ENCODE data around the gene PRDM13. TPM values are rescaled to one million over a fixed set of nuclear protein-coding genes. Genes with fewer than 3 reads are reported as not detected.
"Not testable (repeated sequence)": the region's sequence is repeated elsewhere in the genome, so short reads cannot be mapped to it uniquely, and the experiment has no call there.

The PRDM13 gene
- polyA plus RNA-seq, 3 donors from 2014 or later, result not detected

DNA sequence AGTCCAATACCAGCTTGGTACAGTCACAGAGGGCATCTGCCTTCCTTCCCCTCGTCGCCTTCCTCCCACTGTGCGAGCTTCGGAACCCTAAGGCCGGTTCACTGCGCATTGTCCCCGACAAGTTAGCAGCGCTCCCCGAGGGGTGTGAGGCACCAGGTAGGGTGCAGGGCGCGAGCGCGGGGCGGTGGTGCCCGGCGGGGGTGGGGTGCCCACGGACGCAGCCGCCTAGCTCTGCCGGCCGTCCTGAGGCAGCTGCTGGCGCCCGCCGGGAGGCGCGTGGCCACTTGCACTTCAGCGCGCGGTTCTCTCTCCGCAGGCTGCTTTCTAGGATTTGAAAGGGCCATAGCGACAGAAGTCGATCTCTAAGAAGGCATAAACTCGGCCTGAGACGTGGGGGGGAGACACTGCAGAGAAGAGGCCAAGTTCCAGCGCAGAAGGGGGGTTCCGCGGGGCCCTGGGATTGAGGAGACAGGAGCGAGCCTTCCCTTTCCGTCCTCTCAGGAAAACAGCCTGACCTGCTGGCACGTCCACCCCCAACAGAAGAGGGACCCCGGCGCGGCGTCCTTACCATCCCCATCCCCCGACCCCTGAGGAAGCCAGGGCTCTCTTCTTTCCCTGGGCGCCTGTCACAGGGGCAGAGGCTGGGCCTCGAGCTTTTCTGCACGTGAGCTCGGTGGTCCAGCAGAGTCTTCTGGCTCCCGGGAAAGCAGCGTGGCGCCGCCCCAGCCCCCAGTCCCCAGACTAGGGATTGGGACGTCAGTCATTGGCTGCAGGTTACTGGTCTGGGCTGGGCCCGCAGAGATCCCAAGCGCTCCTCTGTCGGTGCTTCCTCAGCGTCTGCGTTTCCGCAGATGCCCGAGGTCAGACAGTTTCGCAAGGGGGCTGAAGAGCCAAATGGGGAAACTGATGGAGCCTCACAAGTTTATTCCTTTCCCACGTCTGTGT lies 15.6 kb upstream of the PRDM13 start:
- Mint-ChIP-seq H3K4me1 (peaks cover 16 to 29% of the 10 kb centered on the region in 2 donors), H3K36me3 (no peaks in the 10 kb centered on the region), H3K27ac (no peak overlapping the region), H3K4me3 (no peak overlapping the region), H3K27me3 (ENCODE audit: low read depth in 3 of 3) (peaks cover 19 to 47% (median 28%) of the 10 kb centered on the region in 3 donors), H3K9me3 (peaks cover 0 to 6% (median under 1%) of the 10 kb centered on the region in 6 donors)
- no peak for DNase-seq

- H3K36me3 Mint-ChIP-seq, result no peaks in the 10 kb centered on the region
- H3K27ac Mint-ChIP-seq, result no peak overlapping the region
- H3K4me3 Mint-ChIP-seq, result peak overlapping the region in 1 of 5 donors; percentile 19
- peaks cover 16 to 29% of the 10 kb centered on the region in 2 donors for H3K4me1 Mint-ChIP-seq
- peaks cover 0 to 6% (median under 1%) of the 10 kb centered on the region in 6 donors for H3K9me3 Mint-ChIP-seq
- no peak for DNase-seq
- peaks cover 16 to 49% (median 33%) of the 10 kb centered on the region in 3 donors for H3K27me3 Mint-ChIP-seq (ENCODE audit: low read depth in 3 of 3)
Observed at GRCh38 chr6:99591673-99592364, 14.8 kb upstream of the PRDM13 start.

GRCh38 chr6:99592900-99593299 lies 13.7 kb upstream of the PRDM13 start:
- no peak for DNase-seq
- no peaks in the 10 kb centered on the region for H3K36me3 Mint-ChIP-seq
- H3K27me3 Mint-ChIP-seq (ENCODE audit: low read depth in 3 of 3), result peaks cover 14 to 56% (median 36%) of the 10 kb centered on the region in 3 donors
- H3K4me3 Mint-ChIP-seq, result no peak overlapping the region
- H3K27ac Mint-ChIP-seq, result no peak overlapping the region
- H3K9me3 Mint-ChIP-seq, result peaks cover 0 to 6% (median under 1%) of the 10 kb centered on the region in 6 donors
- peaks cover 16 to 29% of the 10 kb centered on the region in 2 donors for H3K4me1 Mint-ChIP-seq

DNA sequence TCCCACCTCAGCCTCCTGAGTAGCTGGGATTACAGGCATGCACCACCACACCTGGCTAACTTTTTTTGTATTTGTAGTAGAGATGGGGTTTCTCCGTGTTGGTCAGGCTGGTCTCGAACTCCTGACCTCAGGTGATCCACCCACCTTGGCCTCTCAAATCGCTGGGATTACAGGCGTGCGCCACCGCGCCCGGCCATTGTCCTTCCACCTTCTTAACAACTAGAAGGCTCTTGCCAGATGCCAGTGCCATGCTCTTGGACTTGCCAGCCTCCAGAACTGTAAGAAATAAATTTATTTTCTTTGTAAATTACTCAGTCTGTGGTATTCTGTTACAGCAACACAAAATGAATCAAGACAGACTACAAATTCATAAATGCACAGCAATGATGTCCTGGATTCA lies 11.9 kb upstream of the PRDM13 start:
- not testable (repeated sequence) for H3K9me3 Mint-ChIP-seq, H3K4me3 Mint-ChIP-seq, H3K27ac Mint-ChIP-seq, DNase-seq, H3K36me3 Mint-ChIP-seq
- H3K27me3 Mint-ChIP-seq (ENCODE audit: low read depth in 3 of 3), result peaks cover 12 to 58% (median 33%) of the 10 kb centered on the region in 3 donors
- peaks cover 6 to 14% of the 10 kb centered on the region in 2 donors for H3K4me1 Mint-ChIP-seq

DNA sequence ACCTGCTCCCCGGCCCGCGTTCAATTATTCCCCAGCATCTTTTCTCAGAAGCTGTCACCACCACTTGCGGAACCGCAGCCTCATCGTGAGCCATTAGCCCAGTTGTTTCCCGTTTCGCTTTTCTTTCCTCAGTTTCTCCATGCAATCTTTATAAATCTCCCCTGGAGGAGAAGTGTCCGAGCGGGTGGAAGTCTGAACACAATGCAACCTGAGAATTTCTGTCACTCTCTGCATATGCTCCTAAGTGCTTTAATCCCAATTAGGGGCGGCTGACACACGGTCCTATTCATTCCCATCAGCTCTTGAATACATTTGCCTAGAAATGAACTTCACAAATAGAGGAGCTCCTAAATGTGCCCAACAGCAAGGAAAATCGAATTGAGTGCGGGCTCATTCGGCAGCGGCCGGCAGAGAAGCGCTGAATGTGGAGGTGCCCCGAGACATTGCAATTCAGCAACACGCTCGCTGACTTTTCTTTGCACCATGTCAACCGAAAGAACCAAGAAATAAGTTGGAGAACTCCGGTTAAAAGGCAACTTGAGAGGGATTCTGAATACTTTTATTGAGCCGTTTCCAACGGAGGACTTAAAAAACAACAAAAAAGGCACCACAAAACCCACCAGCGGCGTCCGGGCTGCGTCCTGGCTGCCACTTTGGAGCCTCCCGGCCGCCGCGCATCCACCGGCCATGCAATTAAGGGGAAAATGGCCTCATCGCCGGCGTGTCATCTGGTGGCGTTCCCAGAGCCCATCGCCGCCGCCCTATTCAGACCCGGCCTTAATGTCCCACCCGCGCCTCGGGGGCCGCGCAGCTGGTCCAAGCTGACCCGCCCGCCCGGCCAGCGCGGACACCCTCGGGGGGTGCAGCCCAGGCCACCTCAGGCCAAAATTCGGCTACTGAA lies 3.9 kb upstream of the PRDM13 start:
- H3K4me3 Mint-ChIP-seq, result peak overlapping the region; percentile 65 to 71 (median 69)
- peaks cover 0 to 4% (median 3%) of the 10 kb centered on the region in 3 donors for H3K36me3 Mint-ChIP-seq
- no peak overlapping the region for H3K27ac Mint-ChIP-seq
- H3K4me1 Mint-ChIP-seq, result peaks cover 31 to 44% of the 10 kb centered on the region in 2 donors
- DNase-seq, result no peak
- peaks cover 0 to 6% (median 0%) of the 10 kb centered on the region in 6 donors for H3K9me3 Mint-ChIP-seq
- peaks cover 34 to 62% (median 59%) of the 10 kb centered on the region in 3 donors for H3K27me3 Mint-ChIP-seq (ENCODE audit: low read depth in 3 of 3)

- H3K4me3 Mint-ChIP-seq, result peak overlapping the region; percentile 62 to 82 (median 76)
- H3K27ac Mint-ChIP-seq, result no peak overlapping the region
- peaks cover 31 to 50% of the 10 kb centered on the region in 2 donors for H3K4me1 Mint-ChIP-seq
- H3K36me3 Mint-ChIP-seq, result peaks cover 0 to 4% (median 0%) of the 10 kb centered on the region in 3 donors
- H3K27me3 Mint-ChIP-seq (ENCODE audit: low read depth in 3 of 3), result peaks cover 38 to 62% (median 59%) of the 10 kb centered on the region in 3 donors
- H3K9me3 Mint-ChIP-seq, result peaks cover 0 to 14% (median 0%) of the 10 kb centered on the region in 6 donors
- DNase-seq, result peak in 2 of 3 donors; percentile 16 to 22
Observed at GRCh38 chr6:99603421-99604165, 3.0 kb upstream of the PRDM13 start.

GRCh38 chr6:99604166-99605073 lies 2.2 kb upstream of the PRDM13 start:
- peaks cover 0 to 14% (median under 1%) of the 10 kb centered on the region in 6 donors for H3K9me3 Mint-ChIP-seq
- no peak overlapping the region for H3K27ac Mint-ChIP-seq
- peaks cover 36 to 61% (median 59%) of the 10 kb centered on the region in 3 donors for H3K27me3 Mint-ChIP-seq (ENCODE audit: low read depth in 3 of 3)
- peaks cover 31 to 58% of the 10 kb centered on the region in 2 donors for H3K4me1 Mint-ChIP-seq
- peaks cover 0 to 4% (median 0%) of the 10 kb centered on the region in 3 donors for H3K36me3 Mint-ChIP-seq
- DNase-seq, result no peak
- peak overlapping the region; percentile 62 to 82 (median 76) for H3K4me3 Mint-ChIP-seq

DNA sequence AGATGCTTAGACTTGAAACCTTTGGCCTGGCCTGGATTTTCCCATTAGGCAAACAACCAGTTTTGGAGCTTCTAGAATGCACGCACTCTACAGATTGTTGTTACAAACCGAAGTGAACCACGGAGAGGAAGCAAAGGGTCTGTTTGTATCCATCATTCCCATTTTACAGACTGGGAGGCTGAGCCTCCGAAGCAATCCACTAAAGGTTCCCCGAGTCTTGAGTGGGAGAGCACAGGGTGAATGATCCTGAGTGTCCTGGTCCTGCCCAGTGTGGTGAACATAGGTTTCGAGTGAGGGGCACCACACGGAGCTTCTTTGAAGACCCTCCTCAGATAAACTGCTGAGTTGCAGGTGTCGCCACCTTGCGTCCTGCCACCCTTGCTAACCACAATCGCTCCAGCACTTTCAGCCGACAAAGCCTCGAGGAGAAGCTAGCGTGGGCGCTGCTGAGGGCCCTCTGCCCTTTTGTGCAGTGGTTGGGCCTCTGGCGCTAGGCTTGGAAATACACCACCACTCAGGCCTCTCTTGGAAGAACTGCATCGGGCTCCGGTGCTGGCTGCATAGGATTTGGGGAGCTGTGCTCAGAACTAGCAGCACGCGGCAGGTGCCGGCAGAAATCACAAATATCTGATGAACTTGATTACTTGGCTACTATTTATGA lies 1.4 kb upstream of the PRDM13 start:
- Mint-ChIP-seq H3K27me3 (ENCODE audit: low read depth in 3 of 3) (peaks cover 36 to 61% (median 61%) of the 10 kb centered on the region in 3 donors), H3K9me3 (peaks cover 0 to 16% (median under 1%) of the 10 kb centered on the region in 6 donors), H3K4me3 (peak overlapping the region; percentile 30 to 82 (median 76)), H3K27ac (no peak overlapping the region), H3K36me3 (peaks cover 0 to 4% (median 0%) of the 10 kb centered on the region in 3 donors), H3K4me1 (peaks cover 36 to 63% of the 10 kb centered on the region in 2 donors)
- DNase-seq, result no peak

DNA sequence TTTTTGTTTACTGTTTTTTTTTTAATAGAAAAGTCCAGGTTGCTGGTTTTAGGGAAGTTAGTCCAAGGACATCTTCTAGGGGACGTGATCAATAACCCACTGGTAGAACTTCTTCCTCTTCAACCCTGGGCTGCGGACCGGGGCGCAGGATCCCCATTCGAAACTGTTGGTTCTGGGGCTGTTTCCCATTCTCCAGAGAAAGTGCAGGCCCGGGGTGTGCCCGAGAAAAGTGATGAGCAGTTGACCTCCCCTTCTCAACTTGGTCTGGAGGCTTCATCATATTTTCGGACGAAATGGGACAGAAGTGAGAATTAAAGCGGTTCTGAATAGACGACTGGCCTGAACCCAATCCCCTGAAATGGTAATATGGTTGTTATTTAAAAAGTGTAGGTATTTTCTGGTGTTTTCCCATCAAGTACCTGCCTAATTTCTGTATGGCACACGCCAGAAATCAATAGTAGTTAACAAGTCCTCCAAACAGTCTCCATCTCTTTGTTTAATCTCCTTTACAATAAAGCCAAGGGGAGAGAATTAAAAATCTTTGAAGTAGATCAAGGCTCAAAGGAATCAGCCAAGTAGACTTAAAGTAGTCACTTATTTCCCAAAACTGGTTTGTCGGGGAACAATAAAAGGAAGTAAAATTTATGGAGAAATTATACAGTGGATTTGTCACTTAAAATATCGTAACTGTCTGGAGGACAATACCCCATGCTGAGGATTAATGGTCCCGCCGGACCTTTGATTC lies 550 bp upstream of the PRDM13 start:
- Mint-ChIP-seq H3K27me3 (ENCODE audit: low read depth in 3 of 3) (peaks cover 34 to 66% (median 56%) of the 10 kb centered on the region in 3 donors), H3K36me3 (peaks cover 0 to 4% (median 0%) of the 10 kb centered on the region in 3 donors), H3K27ac (no peak overlapping the region), H3K9me3 (peaks cover 0 to 24% (median under 1%) of the 10 kb centered on the region in 6 donors), H3K4me1 (peaks cover 43 to 72% of the 10 kb centered on the region in 2 donors), H3K4me3 (peak overlapping the region in 1 of 5 donors; percentile 1)
- DNase-seq, result no peak

DNA sequence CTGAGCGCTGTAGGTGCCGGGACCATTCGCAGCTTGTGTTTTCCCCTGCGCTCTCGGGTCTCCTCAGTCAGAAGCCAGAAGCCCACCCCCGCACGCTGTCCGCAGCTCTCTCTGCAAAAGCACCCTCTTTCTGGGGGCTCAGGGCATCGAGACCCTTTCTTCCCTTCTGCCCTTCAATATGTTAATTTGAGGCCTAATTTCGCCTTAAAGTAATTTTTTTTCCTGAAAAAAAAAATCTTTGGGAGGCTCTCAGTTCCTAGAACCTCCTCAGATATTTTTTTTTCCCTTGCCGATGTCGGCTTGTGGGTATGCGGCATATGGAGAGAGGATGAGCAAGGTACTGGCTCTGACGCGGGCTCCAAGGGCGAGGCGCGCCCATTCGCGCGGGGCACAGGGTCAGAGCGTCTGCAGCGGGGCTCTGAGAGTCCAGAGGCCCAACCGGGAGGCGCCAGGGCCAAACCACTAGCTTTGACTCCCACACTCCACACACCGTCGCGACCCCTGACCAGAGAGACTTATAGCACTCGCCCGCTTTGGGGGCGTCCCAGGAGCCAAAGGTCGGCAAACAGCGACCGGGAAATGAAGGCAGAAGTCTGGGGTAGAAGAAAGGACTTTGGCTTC lies 893 bp downstream of the PRDM13 start:
- Mint-ChIP-seq H3K4me1 (peaks cover 41 to 68% of the 10 kb centered on the region in 2 donors), H3K27ac (no peak overlapping the region), H3K9me3 (peaks cover 0 to 24% (median under 1%) of the 10 kb centered on the region in 6 donors), H3K4me3 (peak overlapping the region in 3 of 5 donors; percentile 49 to 64 (median 52)), H3K36me3 (peaks cover 0 to 4% (median 0%) of the 10 kb centered on the region in 3 donors), H3K27me3 (ENCODE audit: low read depth in 3 of 3) (peaks cover 32 to 62% (median 54%) of the 10 kb centered on the region in 3 donors)
- DNase-seq, result no peak

All from immature natural killer cell (primary cell).